GM12878 (cell line): Measurements from ENCODE around the gene DNAJB2. TPM values are rescaled to one million over a fixed set of nuclear protein-coding genes. Genes with fewer than 3 reads are reported as not detected.

Source experiments
- ATAC-seq: fragments of 200-7000 bp; cut with Tn5 transposase; 3 replicates; pipeline ENCODE4 v1.9.1; 2020; ENCODE audit warnings: mild to moderate bottlenecking, moderate library complexity
- BruUV-seq: library from RNA; stranded (reverse); fragments of 400-500 nt; replicated peaks from 2 replicates; lab custom pipeline; 2021; lab: Mats Ljungman, UMichigan
- CTCF ChIA-PET: fragments of 300-600 bp; sonication (Branson Sonifier 250); formaldehyde crosslinking; extraction: SDS; loops from one replicate; lab custom pipeline; 2021; ENCODE audit warnings: inconsistent platforms; lab: Yijun Ruan, JAX
- POLR2A ChIA-PET: fragments of 350-600 bp; formaldehyde crosslinking; extraction: SDS; loops from one replicate; lab custom pipeline; 2021; ENCODE audit warnings: inconsistent platforms; lab: Charles Lee
- RAD21 ChIA-PET: fragments of 300-600 bp; sonication (Branson Sonifier 250); formaldehyde crosslinking; loops from one replicate; lab custom pipeline; 2023; ENCODE audit warnings: antibody characterized with exemption; ENCODE audit not compliant: unreplicated experiment; lab: Charles Lee
- SMC1A ChIA-PET: fragments of 300-600 bp; sonication (Branson Sonifier 250); formaldehyde crosslinking; loops from one replicate; lab custom pipeline; 2023; ENCODE audit not compliant: unreplicated experiment, uncharacterized antibody; lab: Charles Lee
- DNase-seq: peaks from one replicate; pipeline ENCODE4 v3.0.0-alpha.2; 2011; ENCODE audit warnings: low read depth, low spot score
- FAIRE-seq: peaks from 3 replicates; lab custom pipeline; 2011; peaks lifted over from hg19 to GRCh38; lab: Jason Lieb, UNC
- H2AFZ ChIP-seq: 2 replicates; pipeline ENCODE4 v1.6.0; 2011; ENCODE audit warnings: low read depth, low read length, control low read depth; ENCODE audit not compliant: control insufficient read depth
- H3K27ac ChIP-seq: 2 replicates; pipeline ENCODE4 v1.5.1; 2011; ENCODE audit warnings: control low read depth; ENCODE audit not compliant: control insufficient read depth, insufficient read depth
- H3K27me3 ChIP-seq, 2 experiments: replicated peaks in 1 of 2; 2 replicates each; pipeline versions ENCODE4 v1.6.0 to v1.6.1; 2011; ENCODE audit warnings: low read length in 1 of 2; ENCODE audit not compliant: control insufficient read depth in 2 of 2, insufficient read depth in 2 of 2
- H3K36me3 ChIP-seq, 2 experiments: 2 replicates each; pipeline ENCODE4 v1.5.1; 2011; ENCODE audit warnings: low read length in 1 of 2; ENCODE audit not compliant: control insufficient read depth in 2 of 2, insufficient read depth in 2 of 2
- H3K4me1 ChIP-seq: 2 replicates; pipeline ENCODE4 v1.6.1; 2011; ENCODE audit warnings: mild to moderate bottlenecking, low read length, moderate library complexity, mixed read lengths; ENCODE audit not compliant: control insufficient read depth, insufficient read depth
- H3K4me2 ChIP-seq: 2 replicates; pipeline ENCODE4 v1.6.0; 2011; ENCODE audit warnings: control low read depth; ENCODE audit not compliant: control insufficient read depth, insufficient read depth
- H3K4me3 ChIP-seq: fragments of 200-600 bp; sonication (generic); 2 replicates; pipeline ENCODE4 v1.5.1; 2016
- H3K79me2 ChIP-seq: 2 replicates; pipeline ENCODE4 v1.6.0; 2011; ENCODE audit warnings: low read length; ENCODE audit not compliant: control insufficient read depth, insufficient read depth
- H3K9ac ChIP-seq: 2 replicates; pipeline ENCODE4 v1.8.0; 2011; ENCODE audit warnings: low read length, control low read depth, mixed read lengths; ENCODE audit not compliant: control insufficient read depth, insufficient read depth
- H3K9me3 ChIP-seq: replicated peaks from 3 replicates; pipeline ENCODE4 v1.5.1; 2011; ENCODE audit warnings: mild to moderate bottlenecking, low read length; ENCODE audit not compliant: control insufficient read depth, insufficient read depth
- H4K20me1 ChIP-seq: 2 replicates; pipeline ENCODE4 v1.6.0; 2011; ENCODE audit not compliant: control insufficient read depth, insufficient read depth
- MEF2B ChIP-seq: fragments of 450-650 bp; IDR thresholded peaks from 2 replicates; pipeline ENCODE4 v1.6.1; 2018; ENCODE audit warnings: mild to moderate bottlenecking, moderate library complexity; ENCODE audit not compliant: partially characterized antibody, poor library complexity, severe bottlenecking
- MYB ChIP-seq: fragments of 150-350 bp; IDR thresholded peaks from 2 replicates; pipeline ENCODE4 v1.6.1; 2014; ENCODE audit warnings: mild to moderate bottlenecking, low read depth, low read length, borderline replicate concordance
- MYC ChIP-seq: IDR thresholded peaks from 2 replicates; pipeline ENCODE4 v1.6.1; 2011; ENCODE audit warnings: mild to moderate bottlenecking, low read length, moderate library complexity, inconsistent platforms; ENCODE audit not compliant: insufficient read depth, insufficient replicate concordance, insufficient read length, severe bottlenecking
- NFIC ChIP-seq: IDR thresholded peaks from 2 replicates; pipeline ENCODE4 v1.6.1; 2012; ENCODE audit warnings: low read depth, mild to moderate bottlenecking, inconsistent platforms, low read length, moderate library complexity
- NFYA ChIP-seq: IDR thresholded peaks from 2 replicates; pipeline ENCODE4 v1.6.1; 2011; ENCODE audit warnings: low read depth, mild to moderate bottlenecking, low read length, improper control_type of control experiment, borderline replicate concordance
- PAX5 ChIP-seq: IDR thresholded peaks from 2 replicates; pipeline ENCODE4 v1.6.1; 2011; ENCODE audit warnings: low read depth, low read length, borderline replicate concordance
- RAD21 ChIP-seq: IDR thresholded peaks from 2 replicates; pipeline ENCODE4 v1.6.1; 2011; ENCODE audit warnings: mild to moderate bottlenecking, low read depth, low read length, moderate library complexity; ENCODE audit not compliant: insufficient read depth
- SUZ12 ChIP-seq: fragments of 200-600 bp; sonication (generic); IDR thresholded peaks from one replicate; pipeline ENCODE4 v1.6.1; 2018; ENCODE audit warnings: antibody characterized with exemption, mild to moderate bottlenecking; ENCODE audit not compliant: unreplicated experiment
- ZNF207 ChIP-seq: fragments of 450-650 bp; IDR thresholded peaks from 2 replicates; pipeline ENCODE4 v1.6.1; 2014; ENCODE audit warnings: antibody characterized with exemption, mild to moderate bottlenecking, borderline replicate concordance
- WGBS: methylation state at CpG from one replicate; pipeline ENCODE4 v1.1.6; 2016; ENCODE audit warnings: low lambda C conversion rate; ENCODE audit not compliant: insufficient replicate concordance, insufficient coverage; ENCODE audit errors: missing lambda C conversion rate; 5-methylcytosine and 5-hydroxymethylcytosine counted together
- in situ Hi-C: fragments of 300-500 bp; cut with MboI; formaldehyde crosslinking; loops from 9 replicates; pipeline ENCODE4 v1.14.3; 2018; ENCODE audit warnings: mixed read lengths
- intact Hi-C: fragments of 100-400 bp; cut with micrococcal nuclease; formaldehyde crosslinking; loops from one replicate; pipeline ENCODE4 v1.14.2; 2022; ENCODE audit not compliant: unreplicated experiment
- polyA plus RNA-seq, 11 experiments: library from polyadenylated mRNA; depleted of rRNA in 4 of 11; unstranded in 6 of 11; stranded (reverse) in 5 of 11; fragments of >200 nt; fragmentation: Nextera tagmentation in 4 of 11; fragmentation: Illumina TruSeq in 1 of 11; extraction: Ambion mirVana in 4 of 11; extraction: Trizol in 1 of 11; gene quantifications; 1 replicate in 1 of 11; 2 replicates in 10 of 11; pipeline versions ENCODE4 v1.2.1 to v1.2.3, GENCODE V29; 2011 to 2016; ENCODE audit warnings: inconsistent platforms in 2 of 11, missing spikeins in 2 of 11, low read depth in 1 of 11
- total RNA-seq, 4 experiments: library from RNA; depleted of rRNA in 3 of 4; stranded (reverse); fragments of >200 nt in 3 of 4; fragmentation: Illumina TruSeq in 1 of 4; extraction: Trizol in 1 of 4; gene quantifications; 2 replicates each; pipeline versions ENCODE4 v1.2.1 to v1.2.3, GENCODE V29; 2013 to 2021
- TF ChIP-seq, protein P1 (sequence below): IDR thresholded peaks from 2 replicates; pipeline ENCODE4 v1.6.1; 2012; ENCODE audit warnings: low read depth, low read length, improper control_type of control experiment

Gene DNAJB2
- total and polyA plus RNA-seq, 10 of the 15 experiments (the other 5 are each of a cell fraction or from before 2014, with no cell fraction given), result 0.26 to 36.5 (median 12.5) TPM

DNA sequence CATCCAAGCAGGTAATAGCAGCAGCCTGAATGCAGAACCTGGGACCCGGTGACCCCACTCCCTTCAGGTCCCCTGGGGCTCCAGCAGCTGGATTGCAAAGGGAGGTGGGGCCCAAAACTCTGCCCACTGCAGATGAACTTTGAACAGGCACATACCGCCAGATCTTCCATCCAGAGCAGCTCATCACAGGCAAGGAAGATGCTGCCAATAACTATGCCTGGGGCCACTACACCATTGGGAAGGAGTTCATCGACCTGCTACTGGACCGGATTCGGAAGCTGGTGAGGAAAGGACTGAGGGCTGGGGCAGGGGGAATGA, 9.2 kb upstream of the DNAJB2 start:
- Histone ChIP-seq H4K20me1 (no peaks in the 10 kb centered on the region), H3K4me3 (no peak overlapping the region), H3K27me3 (no peaks in the 10 kb centered on the region), H3K4me1 (no peaks in the 10 kb centered on the region), H3K9ac (no peak overlapping the region), H3K4me2 (no peak overlapping the region), H2AFZ (no peak overlapping the region), H3K27ac (no peak overlapping the region), H3K36me3 (no peaks in the 10 kb centered on the region), H3K9me3 (no peaks in the 10 kb centered on the region), H3K79me2 (no peaks in the 10 kb centered on the region)
- no TSS peak for BruUV-seq
- SMC1A ChIA-PET, result interaction anchor here (1.0 to 1.8 kb wide), 2 partner anchors 25 kb away, joined by 4 to 6 read pairs; partner anchors contain the start of genes GLB1L and STK16
- ATAC-seq (no peak), DNase-seq (no peak), FAIRE-seq (no peak)
- RAD21 ChIA-PET, result interaction anchor here (1.1 kb wide), 1 partner anchor 15 kb away, joined by 3 read pairs; no protein-coding TSS in a partner anchor
- whole genome bisulfite sequencing, result 40% methylated on average over 5 of the region's 5 CpGs
- CTCF ChIA-PET, result interaction anchor here (0.9 to 1.6 kb wide), 4 partner anchors 8 to 100 kb away, joined by 3 to 4 read pairs (median 4); no protein-coding TSS in a partner anchor
- intact Hi-C loops, result no loop called here
- in situ Hi-C loops, result no loop called here
- POLR2A ChIA-PET, result interaction anchor here (1.3 to 1.4 kb wide), 2 partner anchors 8 to 63 kb away, joined by 4 to 8 read pairs; partner anchors contain the start of gene ZFAND2B
- no peak for TF ChIP-seq MYC

DNA sequence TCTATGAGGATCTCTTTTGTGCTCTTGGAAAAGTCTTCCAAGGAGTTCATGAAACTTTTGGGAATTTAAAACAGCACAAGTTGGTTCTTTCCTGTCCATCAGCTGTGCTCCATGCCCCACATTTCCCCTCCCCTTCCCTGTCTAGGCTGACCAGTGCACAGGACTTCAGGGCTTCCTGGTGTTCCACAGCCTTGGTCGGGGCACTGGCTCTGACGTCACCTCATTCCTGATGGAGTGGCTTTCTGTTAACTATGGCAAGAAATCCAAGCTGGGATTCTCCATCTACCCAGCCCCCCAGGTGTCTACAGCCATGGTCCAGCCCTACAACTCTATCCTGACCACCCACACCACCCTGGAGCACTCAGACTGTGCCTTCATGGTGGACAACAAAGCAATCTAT, 8.1 kb upstream of the DNAJB2 start:
- H3K79me2 ChIP-seq, result no peaks in the 10 kb centered on the region
- no peaks in the 10 kb centered on the region for H3K4me1 ChIP-seq
- no peak overlapping the region for H3K27ac ChIP-seq
- no peak overlapping the region for H3K4me3 ChIP-seq
- ChIA-PET SMC1A (no interaction called here), POLR2A (interaction anchor here (0.9 kb wide), 1 partner anchor 29 kb away, joined by 3 read pairs; no protein-coding TSS in a partner anchor), RAD21 (no interaction called here), CTCF (interaction anchor here (0.9 kb wide), 1 partner anchor 101 kb away, joined by 3 read pairs; no protein-coding TSS in a partner anchor)
- intact Hi-C loops, result no loop called here
- no peak for ATAC-seq
- H3K27me3 ChIP-seq, result no peaks in the 10 kb centered on the region
- H4K20me1 ChIP-seq, result no peaks in the 10 kb centered on the region
- no peak overlapping the region for H3K9ac ChIP-seq
- no peaks in the 10 kb centered on the region for H3K9me3 ChIP-seq
- no peak overlapping the region for H3K4me2 ChIP-seq
- BruUV-seq, result no TSS peak
- TF ChIP-seq MYB (no peak), PAX5 (no peak), SUZ12 (no peak), RAD21 (no peak), MEF2B (no peak), NFIC (no peak), ZNF207 (no peak), NFYA (no peak)
- TF ChIP-seq, protein P1, sequence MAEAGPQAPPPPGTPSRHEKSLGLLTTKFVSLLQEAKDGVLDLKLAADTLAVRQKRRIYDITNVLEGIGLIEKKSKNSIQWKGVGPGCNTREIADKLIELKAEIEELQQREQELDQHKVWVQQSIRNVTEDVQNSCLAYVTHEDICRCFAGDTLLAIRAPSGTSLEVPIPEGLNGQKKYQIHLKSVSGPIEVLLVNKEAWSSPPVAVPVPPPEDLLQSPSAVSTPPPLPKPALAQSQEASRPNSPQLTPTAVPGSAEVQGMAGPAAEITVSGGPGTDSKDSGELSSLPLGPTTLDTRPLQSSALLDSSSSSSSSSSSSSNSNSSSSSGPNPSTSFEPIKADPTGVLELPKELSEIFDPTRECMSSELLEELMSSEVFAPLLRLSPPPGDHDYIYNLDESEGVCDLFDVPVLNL, result no peak
- 63% methylated on average over 2 of the region's 2 CpGs for WGBS
- H2AFZ ChIP-seq, result no peak overlapping the region
- no peaks in the 10 kb centered on the region for H3K36me3 ChIP-seq
- in situ Hi-C loops, result no loop called here
- DNase-seq, result no peak
- FAIRE-seq, result no peak
